Left hindlimb (tissue), 1 donor: Measurements from ENCODE around the gene MTCL3.

ENCODE experiments used
- DNase-seq: peaks from one replicate; pipeline ENCODE4 v3.0.0-alpha.2; 2018

The MTCL3 gene

DNA sequence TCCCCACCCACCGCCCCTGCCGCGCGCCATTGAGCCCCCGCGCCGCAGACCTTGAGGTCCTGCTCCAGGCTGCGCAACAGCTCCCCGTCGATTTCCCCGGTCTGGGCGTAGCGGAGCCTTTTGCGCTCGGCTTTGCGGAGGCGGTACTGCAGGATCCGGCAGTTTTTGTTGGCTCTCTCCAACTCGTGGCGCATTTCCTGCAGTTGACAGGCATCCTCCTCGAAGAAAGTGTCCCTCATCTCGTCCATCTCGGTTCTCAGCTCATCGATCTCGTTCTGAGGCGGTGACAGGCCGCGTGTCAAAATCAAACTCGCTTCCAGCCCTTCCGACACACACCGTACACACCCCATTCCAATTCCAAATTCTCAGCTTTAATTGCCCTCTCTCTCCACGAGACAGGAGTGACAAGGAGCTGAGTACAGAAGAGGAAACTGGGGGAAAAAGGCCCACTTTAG is 4.3 kb downstream of the MTCL3 start:
- DNase-seq, result peak; percentile 45

DNA sequence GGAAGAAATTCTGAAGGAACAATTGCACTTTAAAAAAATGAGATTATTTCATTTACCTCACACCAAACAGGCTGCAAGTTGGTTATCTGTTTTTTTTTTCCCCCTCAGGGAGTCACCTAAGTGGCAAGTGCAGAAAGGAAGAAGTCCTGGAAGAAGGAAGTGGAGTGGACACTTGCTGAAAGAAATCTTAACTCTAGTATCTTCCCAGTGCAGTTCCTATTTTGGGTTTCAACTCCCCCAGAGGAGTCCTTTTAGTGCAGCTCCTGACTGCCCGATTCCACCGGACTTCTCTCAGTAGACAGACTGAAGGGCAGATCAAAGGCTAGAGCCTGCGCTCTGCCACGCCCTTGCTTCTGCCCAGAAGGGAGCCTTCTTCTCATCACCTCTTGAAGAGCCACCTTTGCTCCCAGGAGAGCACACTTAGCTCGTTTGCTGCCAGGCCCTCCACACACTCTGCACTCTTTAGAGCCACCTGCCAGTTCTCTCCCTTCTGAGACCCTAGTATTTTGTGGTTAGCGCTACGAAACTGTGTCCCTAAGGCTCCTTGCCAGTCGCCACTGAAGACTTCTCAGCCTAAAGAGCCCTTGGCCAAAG is 4.9 kb downstream of the MTCL3 start:
- DNase-seq, result no peak

DNA sequence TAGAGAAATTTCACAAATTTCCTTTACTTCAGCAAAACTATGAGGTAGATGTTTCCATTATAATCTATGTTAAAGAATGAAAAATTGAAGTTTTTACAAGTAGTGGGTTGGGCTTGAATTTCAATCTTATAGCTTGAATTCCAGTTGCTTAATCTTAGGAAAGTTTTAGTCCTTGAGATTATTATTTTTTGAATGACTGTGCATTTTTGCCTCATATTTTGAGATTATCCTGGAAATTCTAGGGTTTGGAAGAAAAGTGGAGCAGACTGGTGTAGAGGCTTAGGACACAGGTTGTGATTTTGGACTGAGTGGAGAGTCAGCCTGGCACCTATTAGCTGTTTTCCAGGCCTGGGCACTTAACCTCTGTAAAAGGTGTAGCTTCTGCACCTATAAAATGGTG is 5.7 kb downstream of the MTCL3 start:
- no peak for DNase-seq

DNA sequence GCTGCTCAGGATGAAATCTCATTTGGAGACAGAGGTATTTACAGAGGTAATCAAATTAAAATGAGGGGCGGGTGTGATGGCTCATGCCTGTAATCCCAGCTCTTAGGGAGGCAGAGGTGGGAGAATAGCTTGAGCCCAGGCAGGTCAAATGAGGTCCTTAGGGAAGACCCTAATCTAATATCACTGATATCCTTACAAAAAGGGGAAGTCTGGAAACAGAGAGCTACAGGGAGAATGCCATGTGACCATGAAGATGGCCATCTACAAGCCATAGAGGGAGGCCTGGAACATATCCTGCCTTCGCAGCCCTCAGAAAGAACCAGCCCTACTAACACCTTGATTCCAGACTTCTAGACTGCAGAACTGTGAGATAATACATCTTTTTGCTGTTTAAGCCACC is 8.3 kb downstream of the MTCL3 start:
- DNase-seq, result no peak

DNA sequence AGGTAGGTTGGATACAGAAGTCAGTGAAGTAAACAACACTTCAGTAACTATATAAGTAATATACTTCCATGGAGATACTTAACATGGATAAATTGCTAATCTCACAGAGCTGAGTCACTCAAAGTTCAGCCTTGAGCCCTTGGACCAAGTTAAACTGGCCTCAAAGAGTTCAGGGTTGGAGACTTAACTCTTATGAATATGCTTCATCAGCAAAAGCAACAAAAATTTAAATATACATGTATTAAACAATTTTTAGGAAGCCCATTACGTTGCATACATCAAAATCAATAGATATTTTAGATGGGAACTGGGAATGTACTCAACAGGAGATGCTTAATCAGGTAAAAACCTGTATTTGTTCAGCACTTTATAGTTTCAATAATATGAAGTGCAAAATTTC is 12.2 kb downstream of the MTCL3 start:
- no peak for DNase-seq

DNA sequence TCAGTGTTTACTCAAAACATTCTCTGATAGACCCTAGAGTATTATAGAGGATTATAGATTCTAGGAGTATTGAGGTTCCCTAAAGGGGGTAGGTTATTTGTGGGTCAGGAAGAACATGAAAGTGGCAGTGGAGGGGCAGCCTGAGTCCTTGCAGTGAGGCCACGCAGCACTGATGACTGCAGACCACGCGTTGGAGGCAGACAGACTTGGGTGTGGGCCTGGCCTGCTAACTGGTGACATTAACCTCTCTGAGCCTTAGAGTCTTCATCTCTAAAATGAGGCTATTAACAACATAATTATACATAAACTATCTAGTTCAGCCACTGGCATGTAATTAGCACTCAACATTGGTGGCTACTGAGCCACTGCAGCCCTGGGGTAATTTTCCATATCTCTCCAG is 16.1 kb downstream of the MTCL3 start:
- DNase-seq, result no peak

DNA sequence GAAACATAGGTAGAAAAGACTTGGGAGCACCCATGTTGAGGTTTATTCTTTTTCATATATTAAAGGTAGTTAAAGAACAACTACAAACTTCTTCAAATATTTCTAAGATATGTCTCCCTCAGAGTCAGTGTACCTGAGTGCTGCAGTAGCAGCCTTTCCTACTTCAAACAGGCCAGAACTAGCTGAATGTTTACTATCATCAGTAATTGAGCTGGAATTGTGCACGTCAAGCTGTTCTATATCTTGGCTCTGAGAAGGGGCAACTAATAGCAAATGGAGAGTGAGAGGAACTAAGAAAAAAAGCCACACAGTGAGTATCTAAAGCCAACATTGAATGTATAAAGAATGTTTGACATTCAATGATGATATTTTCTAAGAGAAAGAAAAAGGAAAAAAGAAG is 21.7 kb downstream of the MTCL3 start:
- no peak for DNase-seq

DNA sequence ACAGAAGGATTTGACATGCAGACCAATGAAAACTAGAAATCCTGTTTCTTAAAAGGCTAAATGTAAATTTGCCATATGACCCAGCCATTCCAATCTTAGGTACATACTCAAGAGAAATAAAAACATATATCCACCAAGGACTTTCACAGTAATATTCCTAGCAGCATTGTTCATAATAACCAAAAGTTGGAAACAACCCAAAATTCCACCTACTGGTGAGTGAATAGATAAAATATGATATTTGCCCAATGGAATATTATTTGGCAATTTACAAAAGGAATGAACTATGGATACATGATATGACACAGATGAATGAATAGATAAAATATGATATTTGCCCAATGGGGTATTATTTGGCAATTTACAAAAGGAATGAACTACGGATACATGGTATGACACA is 22.7 kb downstream of the MTCL3 start:
- DNase-seq, result no peak

DNA sequence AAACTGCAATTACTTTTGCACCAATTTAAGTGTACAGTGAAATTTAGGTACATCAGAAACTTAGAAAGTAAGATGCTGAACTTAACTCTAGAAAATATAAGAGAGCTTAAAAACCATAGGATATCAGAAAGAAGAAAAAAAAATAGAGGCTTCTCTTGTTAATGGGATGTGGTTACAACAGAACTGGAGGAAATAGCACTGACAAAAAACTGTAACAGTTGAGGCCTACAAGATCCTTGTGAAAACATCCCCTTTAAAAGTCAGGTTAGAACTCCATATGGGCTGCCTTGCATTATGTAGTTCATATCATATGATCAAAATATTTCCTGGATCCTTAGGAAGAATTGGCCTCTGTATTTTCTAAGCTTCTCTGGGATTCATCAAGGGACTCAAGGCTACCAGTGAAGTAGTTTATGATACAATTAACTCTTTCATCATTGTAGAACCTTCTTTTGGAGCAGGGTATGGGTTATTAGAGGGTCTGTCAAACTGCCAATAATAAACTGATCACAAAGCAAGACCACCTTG is 24.8 kb downstream of the MTCL3 start:
- no peak for DNase-seq

DNA sequence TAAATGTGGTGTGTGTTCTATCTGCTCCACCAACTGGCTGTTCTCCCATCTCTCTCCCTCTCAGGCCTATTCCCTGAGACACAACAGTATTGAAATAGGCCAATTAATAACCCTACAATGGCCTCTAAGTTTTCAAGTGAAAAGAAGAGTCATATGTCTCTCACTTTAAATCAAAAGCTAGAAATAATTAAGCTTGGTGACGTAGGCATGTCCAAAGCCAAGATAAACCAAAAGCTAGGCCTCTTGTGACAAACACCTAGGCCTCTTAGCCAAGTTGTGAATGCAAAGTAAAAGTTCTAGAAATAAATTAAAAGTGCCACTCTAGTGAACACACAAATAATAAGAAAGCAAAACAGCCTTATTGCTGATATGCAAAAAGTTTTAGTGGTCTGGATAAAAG is 29.9 kb downstream of the MTCL3 start:
- DNase-seq, result no peak

DNA sequence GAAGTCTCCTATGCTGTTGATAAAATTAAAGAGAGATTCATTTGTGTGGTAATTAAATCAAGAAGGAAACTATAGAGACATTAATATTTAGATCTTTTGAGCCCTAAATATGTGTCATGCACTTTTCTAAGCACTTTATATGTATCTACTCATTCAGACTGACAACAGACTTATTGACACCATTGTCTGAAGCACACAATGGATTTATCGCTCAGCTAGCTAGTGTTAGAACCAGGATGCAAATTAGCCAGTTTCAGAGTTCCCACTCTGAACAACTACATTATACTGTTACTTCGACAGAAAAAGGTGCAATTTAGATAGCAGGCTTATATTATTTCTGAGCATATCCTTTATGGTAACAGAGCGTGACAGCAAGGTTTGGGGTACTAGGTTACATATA is 32.2 kb downstream of the MTCL3 start:
- DNase-seq, result no peak

DNA sequence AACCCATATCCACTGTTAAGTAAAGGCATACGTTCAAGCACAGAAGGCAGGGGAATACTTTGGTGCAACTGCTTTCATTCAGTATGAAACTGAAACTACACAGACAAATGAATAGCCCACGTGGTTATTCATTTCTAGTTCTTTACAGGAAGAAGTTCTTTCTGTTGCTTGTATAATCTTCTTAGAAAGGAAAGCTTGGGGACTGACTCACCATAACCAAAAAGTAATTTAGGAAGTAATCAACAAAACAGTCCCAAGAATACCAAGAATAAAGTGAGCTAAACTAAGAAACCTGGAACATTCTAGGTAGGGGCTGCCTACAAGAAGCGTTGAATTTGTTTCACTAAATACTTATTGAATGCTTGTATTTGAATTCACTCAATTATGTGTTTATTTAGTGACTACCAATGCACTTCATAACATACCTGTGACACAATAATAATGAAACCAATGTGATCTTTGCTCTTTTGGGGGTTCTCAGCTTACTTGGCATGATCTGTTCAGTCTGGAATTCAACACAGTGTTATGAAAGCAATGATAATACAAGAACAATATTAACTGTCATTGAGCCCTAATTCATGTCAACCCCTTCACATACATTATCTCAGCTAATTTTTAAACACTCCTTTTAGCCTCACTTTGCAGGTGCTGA is 34.8 kb downstream of the MTCL3 start:
- no peak for DNase-seq

DNA sequence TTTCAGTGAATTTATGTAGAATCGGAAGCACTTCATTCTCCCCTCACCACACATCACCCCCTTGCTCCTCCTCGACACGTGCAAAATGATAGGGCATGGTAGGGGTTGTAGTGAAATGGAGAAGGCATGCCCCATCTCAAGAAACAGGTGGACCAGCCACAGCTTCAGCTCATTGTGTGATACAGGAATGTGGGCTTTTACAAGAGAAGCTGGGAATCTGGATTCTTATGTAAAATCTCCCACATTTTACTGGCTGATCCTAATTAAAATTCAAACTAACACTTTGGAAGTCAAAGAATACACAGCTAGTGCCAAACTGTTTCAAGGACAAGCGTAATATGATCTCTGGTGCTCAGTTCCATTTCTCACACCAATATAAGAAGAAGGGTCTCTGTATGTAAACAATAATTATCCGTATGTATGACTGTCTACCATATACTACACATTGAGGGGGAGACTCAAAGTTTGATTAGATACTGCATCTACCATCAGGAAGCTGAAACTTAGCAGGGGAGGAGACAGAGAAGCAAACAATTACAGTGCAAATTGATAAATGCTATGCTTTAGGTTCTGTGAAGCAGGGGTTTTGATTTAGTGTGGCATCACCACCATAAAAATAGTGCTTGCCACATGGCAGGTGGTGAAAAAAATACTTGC is 35.6 kb downstream of the MTCL3 start:
- DNase-seq, result no peak

DNA sequence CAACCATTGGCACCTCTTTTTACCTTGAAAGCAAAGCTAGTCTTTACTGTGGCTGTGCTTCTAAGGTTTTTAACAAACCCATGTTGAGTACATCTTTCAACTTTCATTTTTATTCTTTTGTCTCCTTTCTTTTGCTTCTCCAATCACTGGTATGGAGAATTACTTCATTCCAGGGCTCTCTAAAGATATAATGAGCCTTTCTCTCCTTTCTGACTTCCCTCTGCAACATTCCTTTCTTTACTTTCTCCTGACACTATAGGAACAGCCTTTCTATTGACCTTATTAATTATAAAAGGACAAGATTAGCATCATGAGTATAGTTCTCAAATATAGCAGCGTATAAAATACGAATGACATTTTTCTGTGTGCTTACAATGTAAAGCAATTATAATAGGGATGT is 36.8 kb downstream of the MTCL3 start:
- DNase-seq, result no peak

DNA sequence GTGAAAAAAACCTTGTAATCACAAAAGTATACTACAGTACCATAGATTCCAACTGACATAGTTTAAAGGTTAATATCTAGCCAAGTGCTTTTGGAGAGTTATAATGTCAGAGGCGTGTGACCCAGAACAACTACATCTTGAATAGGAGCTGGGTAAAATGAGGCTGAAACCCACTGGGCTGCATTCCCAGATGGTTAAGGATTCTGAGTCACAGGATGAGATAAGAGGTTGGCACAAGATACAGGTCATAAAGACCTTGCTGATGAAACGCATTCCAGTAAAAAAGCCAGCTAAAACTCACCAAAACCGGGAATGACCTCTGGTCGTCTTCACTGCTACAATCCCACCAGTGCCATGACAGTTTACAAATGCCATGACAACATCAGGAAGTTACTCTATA is 37.5 kb downstream of the MTCL3 start:
- DNase-seq, result no peak

DNA sequence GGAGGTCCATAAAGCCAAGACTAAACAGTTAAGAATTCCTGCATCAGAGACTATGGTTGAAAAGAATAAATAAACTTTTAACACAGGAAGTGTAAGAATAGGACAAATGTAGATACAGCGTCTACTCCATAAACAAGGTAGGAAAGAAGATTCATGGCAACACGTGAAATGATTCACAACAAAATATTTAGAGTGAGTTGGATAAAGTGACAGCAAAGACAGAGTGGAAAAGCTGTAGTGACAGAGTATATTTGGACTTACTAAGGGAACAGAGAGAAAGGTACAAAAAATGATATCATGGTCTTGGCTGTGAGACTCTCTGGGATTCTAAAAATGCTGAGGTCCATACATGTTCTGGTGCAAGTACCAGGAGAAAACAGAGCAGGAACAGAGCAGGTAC is 38.0 kb downstream of the MTCL3 start:
- DNase-seq, result no peak

DNA sequence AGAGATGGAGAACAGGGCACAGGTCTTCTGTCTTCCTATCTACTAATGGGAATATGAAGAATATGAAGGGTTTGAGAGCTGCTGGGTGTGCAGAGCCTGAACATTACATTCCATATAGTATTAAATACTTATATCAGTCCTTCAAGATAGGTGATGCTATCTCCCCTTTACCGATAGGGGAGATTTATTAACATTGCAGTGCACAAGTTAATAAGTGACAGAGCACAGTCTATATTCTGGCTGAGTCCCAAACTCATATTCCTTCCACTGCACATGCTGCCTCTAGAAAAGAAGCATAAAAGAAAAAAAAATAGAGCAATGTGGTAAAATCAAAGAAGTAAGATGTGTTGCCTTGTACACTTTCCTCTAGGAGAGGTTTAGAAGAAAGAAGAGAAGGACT is 41.5 kb downstream of the MTCL3 start:
- no peak for DNase-seq

DNA sequence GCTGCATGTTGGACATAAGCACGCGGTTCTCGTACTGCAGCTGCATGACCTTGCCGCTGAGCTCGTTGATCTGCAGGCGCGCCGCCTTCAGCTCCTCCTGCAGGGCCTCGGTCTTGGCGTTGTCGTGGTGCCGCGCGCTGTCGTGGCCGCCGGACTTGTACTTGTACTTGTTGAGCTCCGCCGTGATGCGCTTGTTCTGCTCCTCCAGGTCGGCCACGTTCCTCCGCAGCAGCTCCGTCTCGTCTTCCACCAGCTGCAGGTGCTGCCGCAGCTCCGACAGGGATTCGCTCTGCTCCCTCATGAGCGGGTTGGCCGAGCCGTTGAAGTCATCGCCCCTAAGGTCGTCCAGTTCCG is 43.3 kb downstream of the MTCL3 start:
- no peak for DNase-seq

DNA sequence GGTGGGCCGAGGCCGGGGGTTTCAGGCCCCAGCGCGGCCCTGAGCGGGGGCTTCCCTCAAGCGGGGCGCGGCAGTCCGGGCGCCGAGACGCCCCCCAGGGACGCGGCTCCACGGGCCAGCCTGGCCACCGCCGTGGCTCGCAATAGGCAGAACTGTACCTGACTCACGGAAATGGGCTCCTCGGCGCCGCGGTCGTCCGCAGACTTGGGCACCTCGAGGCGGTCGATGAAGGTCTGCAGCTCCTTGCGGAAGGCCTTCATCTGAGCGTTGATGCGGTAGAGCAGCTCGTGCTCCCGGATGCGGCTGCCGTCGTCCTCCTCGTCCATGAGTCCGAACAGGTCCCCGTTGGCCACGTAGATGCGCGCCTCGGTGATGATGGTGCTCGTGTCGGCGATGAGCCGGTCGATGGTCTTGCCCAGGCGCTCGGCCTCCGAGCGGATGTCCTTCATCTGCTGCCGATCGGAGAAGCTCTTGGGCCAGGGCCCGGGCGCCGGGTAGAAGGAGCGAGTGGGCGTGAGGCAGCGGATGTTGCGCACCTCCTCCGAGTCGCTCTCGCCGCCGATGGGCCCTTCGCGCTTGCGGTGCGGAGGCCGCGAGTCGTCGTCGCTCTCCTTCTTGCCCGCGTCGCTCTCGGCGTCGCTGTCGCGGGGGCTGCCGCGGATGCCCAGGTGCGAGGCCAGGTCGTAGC is 43.9 kb downstream of the MTCL3 start:
- no peak for DNase-seq

DNA sequence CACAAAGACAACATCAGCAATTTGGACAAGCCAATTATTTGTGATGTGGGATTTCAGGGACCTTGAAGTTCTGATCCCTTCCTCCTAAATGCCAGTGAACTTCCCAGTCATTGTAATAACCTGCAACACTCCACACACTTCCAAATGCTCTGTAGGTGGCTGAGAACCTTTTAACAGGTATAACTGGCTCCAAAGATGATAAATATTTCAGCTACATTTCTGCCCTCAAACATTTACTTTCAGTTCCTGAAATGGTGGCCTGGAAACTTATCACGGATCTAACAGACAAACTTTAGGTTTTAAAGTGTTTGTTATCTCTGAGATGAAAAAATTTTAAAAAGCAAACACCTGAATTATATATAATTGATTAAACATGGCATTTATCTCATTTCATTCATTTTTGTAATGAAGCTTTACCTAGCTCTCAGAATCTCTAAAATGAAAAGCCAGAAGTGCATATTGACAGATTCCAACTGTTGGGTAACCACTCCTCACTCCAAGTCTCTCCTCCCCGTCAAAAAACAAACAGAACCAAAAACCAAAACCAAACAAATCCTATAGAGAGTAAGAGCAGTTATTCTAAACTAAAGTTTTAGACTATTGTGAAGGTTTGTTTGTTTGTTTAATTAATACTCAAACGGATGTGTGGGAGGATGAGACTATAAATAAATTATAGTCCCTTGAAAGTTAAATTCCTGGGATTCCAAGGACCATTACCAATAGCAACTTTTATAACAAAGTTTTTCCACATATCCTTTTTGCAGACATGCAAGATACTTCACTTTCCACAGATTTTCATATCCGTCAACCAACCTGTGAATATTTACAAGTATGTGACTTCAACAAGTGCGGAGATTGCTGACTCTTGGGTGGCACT is 47.5 kb downstream of the MTCL3 start:
- DNase-seq, result no peak

DNA sequence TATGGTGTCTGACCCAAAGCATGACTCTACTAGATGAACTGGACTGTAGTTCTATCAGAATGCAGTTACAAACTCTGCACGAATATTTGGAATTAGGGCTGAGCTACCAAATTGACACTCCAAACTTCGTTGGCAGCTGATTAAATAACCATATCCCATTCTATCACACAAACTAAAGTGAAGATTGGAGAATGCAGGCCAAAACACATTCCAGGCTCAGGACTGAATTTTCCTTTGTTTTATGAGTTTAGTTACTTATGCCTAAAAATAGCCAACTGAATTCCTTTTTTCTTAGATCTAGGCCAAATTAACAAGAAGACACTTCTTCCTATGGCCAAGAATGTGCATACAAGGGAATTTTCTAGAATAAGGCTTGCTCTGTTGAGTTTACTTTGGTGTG is 50.2 kb downstream of the MTCL3 start:
- DNase-seq, result no peak

DNA sequence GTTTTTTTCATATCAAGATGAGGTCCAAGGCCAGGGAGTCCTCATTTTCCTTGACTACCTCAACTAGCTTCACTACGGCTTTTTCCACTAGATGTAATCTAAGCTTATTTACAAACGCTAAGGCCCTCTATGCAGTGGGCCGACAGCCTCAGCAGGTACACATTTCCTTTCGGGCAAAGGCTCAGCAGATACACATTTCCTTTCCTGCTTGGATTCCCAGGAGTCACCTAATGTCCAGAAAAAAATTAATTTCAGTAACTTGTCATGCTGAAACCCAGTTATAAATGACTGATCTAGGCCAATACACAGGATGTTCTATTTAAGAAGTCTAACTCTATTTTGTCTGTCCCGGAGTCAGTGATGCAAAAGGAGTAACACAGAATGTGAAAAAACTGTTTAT is 52.7 kb downstream of the MTCL3 start:
- no peak for DNase-seq
